Adrenal gland (tissue), 19 donors: Measurements from ENCODE around the gene BAG3. TPM values are rescaled to one million over a fixed set of nuclear protein-coding genes. Genes with fewer than 3 reads are reported as not detected.

Source experiments
- DNase-seq, 7 donors: peaks; one replicate each; pipeline ENCODE4 v3.0.0-alpha.2; 2019 to 2020
- H3K27ac ChIP-seq, 5 donors: fragments of 200-600 bp; sonication (generic) in 4 of 5; 1 replicate in 3 of 5; 2 replicates in 2 of 5; pipeline versions ENCODE4 v1.5.1 to v1.8.0; 2016 to 2020; ENCODE audit warnings: mild to moderate bottlenecking in 1 of 5
- H3K27me3 ChIP-seq: fragments of 200-600 bp; 2 replicates; pipeline ENCODE4 v1.8.0; 2021
- H3K36me3 ChIP-seq, 2 donors: fragments of 200-600 bp; replicated peaks in 1 of 2; 1 replicate in 1 of 2; 2 replicates in 1 of 2; pipeline versions ENCODE4 v1.5.1 to v1.8.0; 2018 to 2022
- H3K4me1 ChIP-seq, 2 donors: fragments of 200-600 bp; replicated peaks in 1 of 2; 1 replicate in 1 of 2; 2 replicates in 1 of 2; pipeline versions ENCODE4 v1.5.1 to v1.8.0; 2018 to 2021
- H3K4me3 ChIP-seq, 4 donors: fragments of 200-600 bp; sonication (generic) in 3 of 4; one replicate each; pipeline ENCODE4 v1.5.1; 2016 to 2018
- H3K9me3 ChIP-seq, 3 donors: fragments of 200-600 bp; sonication (generic) in 1 of 3; replicated peaks in 1 of 3; 1 replicate in 2 of 3; 2 replicates in 1 of 3; pipeline versions ENCODE4 v1.5.1 to v1.8.0; 2016 to 2021
- POLR2A ChIP-seq, 2 donors: fragments of 450-650 bp; IDR thresholded peaks; one replicate each; pipeline ENCODE4 v1.6.1; 2017; ENCODE audit warnings: antibody characterized with exemption in 2 of 2, mild to moderate bottlenecking in 2 of 2, moderate library complexity in 1 of 2
- WGBS, 4 donors: extraction: QIAGEN DNeasy Blood & Tissue Kit in 2 of 4; methylation state at CpG; one replicate each; pipeline versions ENCODE4 v1.1.5 to v1.1.7; 2013 to 2017; 5-methylcytosine and 5-hydroxymethylcytosine counted together
- intact Hi-C, 2 donors: fragments of 100-400 bp; cut with DNase I; formaldehyde crosslinking; loops; one replicate each; pipeline versions ENCODE4 v1.14.1 to v1.15.0; 2022 to 2023
- long read RNA-seq, 10 donors: library from polyadenylated mRNA in 3 of 10; unstranded in 2 of 10; stranded (forward) in 1 of 10; transcript quantifications; one replicate each; pipeline ENCODE4 v2.0.0 and lab custom pipeline, GENCODE V29; 2021 to 2026
- polyA plus RNA-seq, 3 donors: library from polyadenylated mRNA; stranded (reverse); fragments of 200-250 nt in 2 of 3; fragments of 350-450 nt in 1 of 3; fragmentation: Illumina TruSeq in 1 of 3; extraction: RNeasy Lipid Tissue Mini Kit (QIAGEN cat#74804) in 1 of 3; gene quantifications; one replicate each; pipeline ENCODE4 v1.2.3, GENCODE V29; 2013 to 2014
- total RNA-seq, 9 donors: library from RNA; depleted of rRNA in 4 of 9; stranded (reverse); fragments of >200 nt in 4 of 9; fragments of 120-200 nt in 1 of 9; fragmentation: NEBNext Ultra II Directional in 1 of 9; extraction: Animal tissue kit (Norgen Biotek cat#: 25700) in 1 of 9; gene quantifications; one replicate each; pipeline versions ENCODE4 v1.1.0 to v1.2.4, GENCODE V29; 2013 to 2023
- TF ChIP-seq, protein P1 (sequence below), 6 experiments: fragments of 450-650 bp in 4 of 6; fragments of 200-600 bp in 2 of 6; sonication (generic) in 1 of 6; IDR thresholded peaks; 1 replicate in 5 of 6; 2 replicates in 1 of 6; pipeline versions ENCODE4 v1.5.1 to v1.8.0; 2016 to 2021; ENCODE audit warnings: antibody characterized with exemption in 6 of 6, mild to moderate bottlenecking in 2 of 6, moderate library complexity in 1 of 6
- donor health status: healthy with polysubstance abuse.
- donor health status: Bipolar disorder and iron deficiency.
- donor health status: DM: yes; HTN: yes; CAD: no.
- donor health status: DM: no; HTN: no; CAD: no.
- donor health status: DM: no; HTN: no; CAD: no.
- donor health status: DM: yes; HTN: yes; CAD: no.

Gene BAG3
- total RNA-seq = 10 to 100 TPM in 8 of 9 donors, 1 to 10 TPM in 1; 6.1 to 49.3 (median 31.8) TPM
- 10 to 100 TPM; 13.5 to 48.0 (median 15.0) TPM for polyA plus RNA-seq
- long read RNA-seq, donor 1, transcript BAG3-201 (4 exons, 2,571 nt) = major isoform, 6 of 12 reads
- long read RNA-seq, donor 1, partial matches to known transcripts = 6 of 12 reads
- long read RNA-seq, donor 1, other reads (novel, unspliced or antisense) = 0 of 12 reads
- long read RNA-seq, donor 2, transcript BAG3-201 (4 exons, 2,571 nt) = major isoform, 5 of 5 reads
- long read RNA-seq, donor 2, partial matches to known transcripts = 0 of 5 reads
- long read RNA-seq, donor 2, other reads (novel, unspliced or antisense) = 0 of 5 reads
- long read RNA-seq, donor 3, transcript BAG3-201 (4 exons, 2,571 nt) = major isoform, 5 of 43 reads
- long read RNA-seq, donor 3, partial matches to known transcripts = 38 of 43 reads
- long read RNA-seq, donor 3, other reads (novel, unspliced or antisense) = 0 of 43 reads
- long read RNA-seq, donor 4, partial matches to known transcripts = 2 of 6 reads
- long read RNA-seq, donor 4, other reads (novel, unspliced or antisense) = 1 of 6 reads
- long read RNA-seq, donor 5, transcript BAG3-201 (4 exons, 2,571 nt) = major isoform, 77 of 105 reads
- long read RNA-seq, donor 5, partial matches to known transcripts = 10 of 105 reads
- long read RNA-seq, donor 5, other reads (novel, unspliced or antisense) = 18 of 105 reads
- long read RNA-seq, donor 6, partial matches to known transcripts = 2 of 6 reads
- long read RNA-seq, donor 6, other reads (novel, unspliced or antisense) = 4 of 6 reads
- long read RNA-seq, donor 7, partial matches to known transcripts = 7 of 9 reads
- long read RNA-seq, donor 7, other reads (novel, unspliced or antisense) = 0 of 9 reads
- long read RNA-seq, donor 8, transcript BAG3-201 (4 exons, 2,571 nt) = major isoform, 5 of 12 reads
- long read RNA-seq, donor 8, partial matches to known transcripts = 7 of 12 reads
- long read RNA-seq, donor 8, other reads (novel, unspliced or antisense) = 0 of 12 reads
- long read RNA-seq, donor 9, partial matches to known transcripts = 16 of 19 reads
- long read RNA-seq, donor 9, other reads (novel, unspliced or antisense) = 0 of 19 reads
- long read RNA-seq, donor 10, transcript BAG3-201 (4 exons, 2,571 nt) = major isoform, 5 of 10 reads
- long read RNA-seq, donor 10, partial matches to known transcripts = 5 of 10 reads
- long read RNA-seq, donor 10, other reads (novel, unspliced or antisense) = 0 of 10 reads

- peaks cover 14 to 34% of the 10 kb centered on the region in 2 donors for H3K4me1 ChIP-seq
- no peaks in the 10 kb centered on the region for H3K27me3 ChIP-seq
- intact Hi-C loops = no loop called here
- H3K9me3 ChIP-seq = no peaks in the 10 kb centered on the region
- peak; percentile 74 to 96 for TF ChIP-seq POLR2A (IDR thresholded peaks at IDR 0.05)
- TF ChIP-seq, protein P1, sequence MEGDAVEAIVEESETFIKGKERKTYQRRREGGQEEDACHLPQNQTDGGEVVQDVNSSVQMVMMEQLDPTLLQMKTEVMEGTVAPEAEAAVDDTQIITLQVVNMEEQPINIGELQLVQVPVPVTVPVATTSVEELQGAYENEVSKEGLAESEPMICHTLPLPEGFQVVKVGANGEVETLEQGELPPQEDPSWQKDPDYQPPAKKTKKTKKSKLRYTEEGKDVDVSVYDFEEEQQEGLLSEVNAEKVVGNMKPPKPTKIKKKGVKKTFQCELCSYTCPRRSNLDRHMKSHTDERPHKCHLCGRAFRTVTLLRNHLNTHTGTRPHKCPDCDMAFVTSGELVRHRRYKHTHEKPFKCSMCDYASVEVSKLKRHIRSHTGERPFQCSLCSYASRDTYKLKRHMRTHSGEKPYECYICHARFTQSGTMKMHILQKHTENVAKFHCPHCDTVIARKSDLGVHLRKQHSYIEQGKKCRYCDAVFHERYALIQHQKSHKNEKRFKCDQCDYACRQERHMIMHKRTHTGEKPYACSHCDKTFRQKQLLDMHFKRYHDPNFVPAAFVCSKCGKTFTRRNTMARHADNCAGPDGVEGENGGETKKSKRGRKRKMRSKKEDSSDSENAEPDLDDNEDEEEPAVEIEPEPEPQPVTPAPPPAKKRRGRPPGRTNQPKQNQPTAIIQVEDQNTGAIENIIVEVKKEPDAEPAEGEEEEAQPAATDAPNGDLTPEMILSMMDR (IDR thresholded peaks at IDR 0.05) = no peak
- DNase-seq = peak; percentile 95 to 98 (median 97)
- H3K36me3 ChIP-seq = no peaks in the 10 kb centered on the region
- 0 to 1% (median 1%) methylated on average over 26 to 60 of the region's 60 CpGs for WGBS, 4 donors
- peak within 1 kb of the TSS; percentile 91 to 100 (median 95) for H3K27ac ChIP-seq
- H3K4me3 ChIP-seq = peak within 1 kb of the TSS; percentile 20 to 99 (median 76)
Measured at GRCh38 chr10:119650692-119651513, at the start of gene BAG3. Gene BAG3 (plus strand): TSS chr10:119651380. CDS start chr10:119651676, 296 bp downstream.

- Histone ChIP-seq H3K27me3 (no peaks in the 10 kb centered on the region), H3K4me1 (peaks cover 2 to 3% of the 10 kb centered on the region in 2 donors), H3K36me3 (no peaks in the 10 kb centered on the region), H3K9me3 (no peaks in the 10 kb centered on the region), H3K4me3 (no peak overlapping the region), H3K27ac (no peak overlapping the region)
- intact Hi-C loops = loop anchor here in 1 of 2 donors (10.0 kb wide), 2 partner anchors 82 to 398 kb away; partner anchors contain the start of gene GRK5
- 46 to 68% (median 60%) methylated on average over 2 of the region's 2 CpGs for WGBS, 4 donors
- TF ChIP-seq, protein P1 (IDR thresholded peaks at IDR 0.05) = peak in 4 of 6 experiments; percentile 3 to 42 (median 14)
- TF ChIP-seq POLR2A (IDR thresholded peaks at IDR 0.05) = no peak
- DNase-seq = peak in 4 of 7 donors; percentile 19 to 37 (median 32)
Measured at GRCh38 chr10:119602241-119603095, 48.7 kb upstream of the BAG3 start.

DNA sequence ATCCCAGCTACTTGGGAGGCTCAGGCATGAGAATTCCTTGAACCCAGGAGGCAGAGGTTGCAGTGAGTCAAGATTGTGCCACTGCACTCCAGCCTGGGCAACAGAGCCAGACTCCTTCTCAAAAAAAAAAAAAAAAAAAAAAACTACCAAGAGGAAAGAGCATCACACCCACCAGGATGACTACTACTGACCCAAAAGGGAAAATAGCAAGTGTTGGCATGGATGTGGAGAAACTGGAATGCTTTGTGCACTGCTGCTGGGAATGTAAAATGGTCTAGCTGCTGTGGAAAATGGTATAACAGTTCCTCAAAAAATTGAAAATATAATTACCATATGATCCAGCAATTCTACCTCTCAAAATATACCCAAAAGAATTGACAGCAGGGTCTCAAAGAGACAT, 46.7 kb upstream of the BAG3 start:
- H3K4me3 ChIP-seq = no peak overlapping the region
- H3K27ac ChIP-seq = no peak overlapping the region
- TF ChIP-seq POLR2A (IDR thresholded peaks at IDR 0.05) = no peak
- TF ChIP-seq, protein P1 (IDR thresholded peaks at IDR 0.05) = no peak
- H3K27me3 ChIP-seq = no peaks in the 10 kb centered on the region
- DNase-seq = no peak
- H3K9me3 ChIP-seq = no peaks in the 10 kb centered on the region
- no peaks in the 10 kb centered on the region for H3K36me3 ChIP-seq
- H3K4me1 ChIP-seq = peaks cover 0 to 8% of the 10 kb centered on the region in 2 donors
- intact Hi-C loops = loop anchor here in 1 of 2 donors (10.0 kb wide), 2 partner anchors 80 to 400 kb away; partner anchors contain the start of gene GRK5
